ENCODE data around the gene BARHL1. TPM values are rescaled to one million over a fixed set of nuclear protein-coding genes. Genes with fewer than 3 reads are reported as not detected.

BARHL1 gene
- total and polyA plus RNA-seq, 9 of the 15 experiments (the other 6 are each of a cell fraction or from before 2014, with no cell fraction given) = not detected

- POLR2A ChIA-PET = interaction anchor here (1.0 kb wide), 1 partner anchor 11 kb away, joined by 8 read pairs; no protein-coding TSS in a partner anchor
- CTCF ChIA-PET (ENCODE audit: low intra/inter-chr PET ratio) = no interaction called here
- FAIRE-seq = no peak
Observed at GRCh38 chr9:132534832-132535231, 47.6 kb upstream of the BARHL1 start.

More at GRCh38 chr9:132534832-132535231, 47.6 kb upstream of the BARHL1 start:
- H3K27me3 ChIP-seq (ENCODE audit: control insufficient read depth in 2 of 2, insufficient read depth in 2 of 2, low read length in 2 of 2) = peaks cover 35 to 65% of the 10 kb centered on the region in 2 experiments; a peak in 4 of 5 replicates
- no peaks in the 10 kb centered on the region for H3K9me1 ChIP-seq (ENCODE audit: control insufficient read depth, insufficient read depth, low read length)
- H3K4me2 ChIP-seq (ENCODE audit: insufficient read depth, low read length) = no peak overlapping the region
- WGBS (ENCODE audit: insufficient coverage, low coverage, missing lambda C conversion rate) = 0% methylated on average over 2 of the region's 2 CpGs
- no peaks in the 10 kb centered on the region for H3K36me3 ChIP-seq (ENCODE audit: control insufficient read depth, insufficient read depth, low read length)
- no peaks in the 10 kb centered on the region for H3K9me3 ChIP-seq (replicated peaks; ENCODE audit: control insufficient read depth, insufficient read depth, low read depth, low read length)
- no TSS peak for BruUV-seq (replicated peaks)
- no peak overlapping the region for H3K4me3 ChIP-seq
- H3K9ac ChIP-seq (ENCODE audit: insufficient read depth in 1 of 2, low read depth in 2 of 2, low read length in 2 of 2) = no peak overlapping the region
- ATAC-seq (no peak), DNase-seq (ENCODE audit: extremely low read depth in 1 of 4, low spot score in 3 of 4) (no peak)
- H2AFZ ChIP-seq (ENCODE audit: low read depth, low read length) = no peak overlapping the region
- intact Hi-C loops (cut with micrococcal nuclease) = no loop called here
- H3K79me2 ChIP-seq (ENCODE audit: control insufficient read depth, insufficient read depth, low read length) = no peaks in the 10 kb centered on the region
- H4K20me1 ChIP-seq (replicated peaks; ENCODE audit: control insufficient read depth, insufficient read depth, low read length) = no peaks in the 10 kb centered on the region
- H3K27ac ChIP-seq (ENCODE audit: extremely low read depth, low read depth, low read length) = no peak overlapping the region
- in situ Hi-C loops (cut with MboI) = no loop called here
- TF ChIP-seq GATAD2B (IDR thresholded peaks at IDR 0.05; ENCODE audit: borderline replicate concordance) (no peak), OTX1 (CRISPR knock-in tag; IDR thresholded peaks at IDR 0.05) (no peak), PHB2 (IDR thresholded peaks at IDR 0.05; ENCODE audit: low read depth) (no peak), ZNF133 (CRISPR knock-in tag; IDR thresholded peaks at IDR 0.05) (no peak), CBX5 (IDR thresholded peaks at IDR 0.05; ENCODE audit: borderline replicate concordance, low read depth) (no peak), NONO (IDR thresholded peaks at IDR 0.05; ENCODE audit: low read depth in 2 of 2, low read length in 1 of 2) (no peak), ZNF124 (CRISPR knock-in tag; IDR thresholded peaks at IDR 0.05) (no peak), CEBPG (CRISPR knock-in tag; IDR thresholded peaks at IDR 0.05) (no peak), CEBPG (tag; conservative IDR thresholded peaks at IDR 0.05 in 1 of 2, IDR thresholded peaks at IDR 0.05 in 1 of 2) (no peak), SMAD1 (IDR thresholded peaks at IDR 0.05; ENCODE audit: low read depth, low read length, partially characterized antibody) (no peak), BRF2 (IDR thresholded peaks at IDR 0.05; ENCODE audit: borderline replicate concordance, insufficient read depth, insufficient read length) (no peak), FOXP4 (CRISPR knock-in tag; IDR thresholded peaks at IDR 0.05; ENCODE audit: borderline replicate concordance) (no peak), IFI16 (CRISPR knock-in tag; IDR thresholded peaks at IDR 0.05) (no peak), BACH1 (tag; IDR thresholded peaks at IDR 0.05) (no peak), ZZZ3 (IDR thresholded peaks at IDR 0.05) (no peak), U2AF1 (optimal IDR thresholded peaks at IDR 0.05; ENCODE audit: low read depth, low read length) (no peak), HMG20B (CRISPR knock-in tag; IDR thresholded peaks at IDR 0.05) (no peak)
- H3K4me1 ChIP-seq (replicated peaks in 1 of 2; ENCODE audit: control insufficient read depth in 2 of 2, insufficient read depth in 2 of 2, low read length in 2 of 2) = no peaks in the 10 kb centered on the region

Data from K562 (cell line).